Measurements from ENCODE around the gene CDA.

DNA sequence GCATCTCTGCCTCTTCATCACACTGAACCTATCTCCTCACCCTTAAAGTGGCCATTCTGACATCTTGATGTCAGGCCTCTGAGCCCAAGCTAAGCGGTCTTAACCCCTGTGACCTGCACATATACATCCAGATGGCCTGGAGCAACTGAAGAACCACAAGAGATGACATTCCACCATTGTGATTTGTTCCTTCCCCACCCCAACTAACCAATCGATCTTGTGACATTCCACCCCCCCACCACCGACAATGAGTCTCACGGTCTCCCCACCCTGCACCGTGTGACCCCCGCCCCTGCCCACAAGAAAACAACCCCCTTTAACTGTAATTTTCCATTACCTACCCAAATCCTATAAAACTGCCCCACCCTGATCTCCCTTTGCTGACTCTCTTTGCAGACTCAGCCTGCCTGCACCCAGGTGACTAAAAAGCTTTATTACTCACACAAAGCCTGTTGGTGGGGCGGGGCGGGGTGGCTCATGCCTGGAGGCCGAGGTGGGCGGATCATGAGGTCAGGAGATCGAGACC, 23.4 kb downstream of the CDA start:
- TF ChIP-seq ZNF384 (IDR thresholded peaks at IDR 0.05), result no peak
- TF ChIP-seq FOXK2 (IDR thresholded peaks at IDR 0.05), result no peak
- TF ChIP-seq NFRKB (IDR thresholded peaks at IDR 0.05), result no peak
- no peak for TF ChIP-seq BHLHE40 (IDR thresholded peaks at IDR 0.05; ENCODE audit: borderline replicate concordance)
- TF ChIP-seq LEF1 (IDR thresholded peaks at IDR 0.05; ENCODE audit: borderline replicate concordance), result no peak

Data from HEK293T (cell line).